ENCODE data around the gene CBX4.

CBX4 gene

GRCh38 chr17:79784353-79785016 lies 54.8 kb downstream of the CBX4 start:
- DNase-seq (ENCODE audit: low read depth in 2 of 2) = no peak
- no peak overlapping the region for H3K4me3 ChIP-seq (replicated peaks in 1 of 2; ENCODE audit: low read depth in 2 of 2, low read length in 2 of 2)
- TF ChIP-seq, protein P1, sequence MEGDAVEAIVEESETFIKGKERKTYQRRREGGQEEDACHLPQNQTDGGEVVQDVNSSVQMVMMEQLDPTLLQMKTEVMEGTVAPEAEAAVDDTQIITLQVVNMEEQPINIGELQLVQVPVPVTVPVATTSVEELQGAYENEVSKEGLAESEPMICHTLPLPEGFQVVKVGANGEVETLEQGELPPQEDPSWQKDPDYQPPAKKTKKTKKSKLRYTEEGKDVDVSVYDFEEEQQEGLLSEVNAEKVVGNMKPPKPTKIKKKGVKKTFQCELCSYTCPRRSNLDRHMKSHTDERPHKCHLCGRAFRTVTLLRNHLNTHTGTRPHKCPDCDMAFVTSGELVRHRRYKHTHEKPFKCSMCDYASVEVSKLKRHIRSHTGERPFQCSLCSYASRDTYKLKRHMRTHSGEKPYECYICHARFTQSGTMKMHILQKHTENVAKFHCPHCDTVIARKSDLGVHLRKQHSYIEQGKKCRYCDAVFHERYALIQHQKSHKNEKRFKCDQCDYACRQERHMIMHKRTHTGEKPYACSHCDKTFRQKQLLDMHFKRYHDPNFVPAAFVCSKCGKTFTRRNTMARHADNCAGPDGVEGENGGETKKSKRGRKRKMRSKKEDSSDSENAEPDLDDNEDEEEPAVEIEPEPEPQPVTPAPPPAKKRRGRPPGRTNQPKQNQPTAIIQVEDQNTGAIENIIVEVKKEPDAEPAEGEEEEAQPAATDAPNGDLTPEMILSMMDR (IDR thresholded peaks at IDR 0.05; ENCODE audit: low read depth, low read length) = no peak

DNA sequence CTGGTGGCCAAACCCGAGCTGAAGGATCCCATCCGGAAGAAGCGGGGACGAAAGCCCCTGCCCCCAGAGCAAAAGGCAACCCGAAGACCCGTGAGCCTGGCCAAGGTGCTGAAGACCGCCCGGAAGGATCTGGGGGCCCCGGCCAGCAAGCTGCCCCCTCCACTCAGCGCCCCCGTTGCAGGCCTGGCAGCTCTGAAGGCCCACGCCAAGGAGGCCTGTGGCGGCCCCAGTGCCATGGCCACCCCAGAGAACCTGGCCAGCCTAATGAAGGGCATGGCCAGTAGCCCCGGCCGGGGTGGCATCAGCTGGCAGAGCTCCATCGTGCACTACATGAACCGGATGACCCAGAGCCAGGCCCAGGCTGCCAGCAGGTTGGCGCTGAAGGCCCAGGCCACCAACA lies 55.3 kb downstream of the CBX4 start:
- DNase-seq (ENCODE audit: low read depth in 2 of 2) = no peak
- TF ChIP-seq, protein P1 (IDR thresholded peaks at IDR 0.05; ENCODE audit: low read depth, low read length) = no peak
- no peak overlapping the region for H3K4me3 ChIP-seq (replicated peaks in 1 of 2; ENCODE audit: low read depth in 2 of 2, low read length in 2 of 2)

Measured in cardiac fibroblast (primary cell).